Stomach (tissue), 4 donors: Measurements from ENCODE around the gene FAM240B.

Source experiments
- CTCF ChIP-seq, 7 experiments: fragments of 450-650 bp in 4 of 7; fragments of 200-600 bp in 3 of 7; sonication (generic) in 3 of 7; IDR thresholded peaks; one replicate each; pipeline ENCODE4 v1.5.1; 2016 to 2019; ENCODE audit warnings: antibody characterized with exemption in 7 of 7, control low read depth in 2 of 7, mild to moderate bottlenecking in 1 of 7
- POLR2A ChIP-seq, 4 donors: fragments of 450-650 bp; IDR thresholded peaks; one replicate each; pipeline ENCODE4 v1.6.1; 2016; ENCODE audit warnings: antibody characterized with exemption in 4 of 4, control low read depth in 2 of 4, mild to moderate bottlenecking in 1 of 4, moderate library complexity in 1 of 4

DNA sequence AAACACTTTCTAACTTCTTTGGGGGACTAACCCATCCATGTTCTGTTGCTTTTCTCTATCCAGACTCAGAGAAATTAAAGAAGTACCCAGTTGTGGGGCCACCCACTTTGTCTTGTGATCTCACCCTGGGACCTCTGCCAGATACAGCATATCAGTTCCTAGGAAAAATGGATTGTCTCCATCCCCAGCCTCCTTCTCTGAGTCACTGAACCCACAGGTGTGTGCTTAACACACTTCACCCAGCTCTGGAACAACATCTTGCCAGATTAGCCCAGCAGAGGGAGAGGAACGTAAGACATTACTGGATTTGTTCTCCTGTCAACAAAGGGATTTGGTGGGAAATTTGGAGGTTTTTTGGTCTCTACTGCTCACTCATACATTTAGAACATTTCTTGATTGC, 19.2 kb downstream of the FAM240B start:
- TF ChIP-seq CTCF (IDR thresholded peaks at IDR 0.05) (no peak), POLR2A (IDR thresholded peaks at IDR 0.05) (no peak)
